NCI-H345 treated with DMSO at 0.1 percent for 48 hours (cell line): ENCODE measurements around the gene PROX2.

Source experiments
- DNase-seq: peaks from one replicate; lab custom pipeline; 2025; ENCODE audit not compliant: unreplicated experiment; lab: John Stamatoyannopoulos, UW

PROX2 gene

GRCh38 chr14:74909911-74910310 lies 34.0 kb upstream of the PROX2 start:
- no peak for DNase-seq

GRCh38 chr14:74909501-74909900 lies 33.6 kb upstream of the PROX2 start:
- no peak for DNase-seq

- DNase-seq = no peak
Observed at GRCh38 chr14:74908861-74909341, 33.0 kb upstream of the PROX2 start.

- DNase-seq = no peak
Observed at GRCh38 chr14:74907744-74908143, 31.8 kb upstream of the PROX2 start.

GRCh38 chr14:74906925-74907521 lies 31.1 kb upstream of the PROX2 start:
- no peak for DNase-seq

GRCh38 chr14:74905595-74906142 lies 29.7 kb upstream of the PROX2 start:
- peak; percentile 8 for DNase-seq

DNA sequence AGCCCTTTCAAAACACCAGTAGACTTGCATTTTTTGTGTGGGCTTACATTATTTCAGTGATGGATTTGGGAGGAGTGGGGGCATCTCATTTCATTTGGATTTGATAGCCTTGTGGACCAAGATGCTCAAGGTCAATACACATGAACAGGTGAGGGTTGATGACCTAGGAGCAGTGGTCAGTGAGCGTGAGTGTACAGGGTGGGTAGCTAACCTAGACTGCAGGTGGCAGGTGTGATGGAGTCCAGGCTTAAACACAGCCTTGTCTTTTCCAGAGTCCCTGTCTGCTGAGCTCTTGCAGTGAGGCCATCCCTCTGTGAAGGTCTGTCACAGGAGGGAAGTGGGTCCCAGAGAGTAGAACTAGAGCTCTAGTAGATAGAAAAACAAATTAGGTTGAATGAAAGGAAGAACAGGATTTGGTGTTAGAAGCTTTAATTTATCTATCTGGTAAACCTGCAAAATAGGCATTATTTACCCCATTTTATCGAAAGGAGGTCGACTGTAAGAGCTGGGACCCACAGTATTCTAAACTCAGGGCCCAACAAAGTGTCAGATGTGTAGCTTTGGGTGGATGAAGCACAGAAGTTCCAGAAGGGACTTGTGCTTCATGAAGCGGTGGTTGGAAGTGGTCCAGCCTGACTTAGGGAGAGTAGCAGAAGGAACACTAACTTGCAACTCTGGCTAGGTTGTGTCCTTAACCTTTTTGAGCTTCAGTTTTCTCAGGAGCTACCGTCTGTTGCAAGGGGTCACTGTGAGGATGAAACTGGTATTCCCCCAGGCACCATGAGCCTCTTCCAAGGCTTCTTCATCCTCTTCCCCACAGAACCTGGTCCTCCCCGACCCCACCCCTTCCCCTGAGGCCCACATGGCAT lies 28.9 kb upstream of the PROX2 start:
- no peak for DNase-seq

DNA sequence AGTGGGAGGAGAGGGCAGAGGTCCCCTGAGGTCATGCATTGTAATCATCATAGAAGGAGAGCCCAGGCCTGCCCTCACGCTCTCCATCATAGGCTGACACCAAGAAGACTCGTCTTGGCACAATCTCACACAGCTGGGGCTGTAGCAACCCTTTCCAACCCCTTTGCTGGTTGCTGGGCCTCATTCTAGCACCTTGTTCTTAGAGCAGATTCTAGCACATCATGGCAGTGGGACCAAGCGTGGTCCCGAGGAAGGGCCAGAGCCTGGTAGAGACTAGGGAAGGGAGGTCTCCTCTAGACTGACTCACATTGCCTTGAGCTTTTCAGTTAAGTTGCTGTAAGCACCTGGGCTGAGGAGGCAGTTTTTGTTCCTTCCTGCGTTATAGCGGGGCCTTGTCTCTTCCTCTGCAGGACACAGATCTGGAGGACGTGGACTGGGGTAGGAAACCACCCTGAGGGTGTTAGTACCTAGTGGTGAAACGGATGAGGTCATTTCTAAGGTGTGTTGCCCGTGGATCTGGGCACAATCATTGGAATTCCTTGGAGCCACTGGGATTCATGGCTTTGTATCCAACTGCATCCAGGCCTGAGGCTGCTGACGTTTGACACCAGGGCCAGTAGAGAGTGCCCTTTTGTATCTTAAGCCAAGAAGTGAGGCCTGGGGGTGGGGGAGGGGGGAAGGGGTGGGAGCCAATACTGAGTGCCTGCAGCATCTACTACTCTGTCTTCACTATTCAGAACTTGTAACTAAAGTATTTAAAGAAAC lies 27.2 kb upstream of the PROX2 start:
- no peak for DNase-seq

DNA sequence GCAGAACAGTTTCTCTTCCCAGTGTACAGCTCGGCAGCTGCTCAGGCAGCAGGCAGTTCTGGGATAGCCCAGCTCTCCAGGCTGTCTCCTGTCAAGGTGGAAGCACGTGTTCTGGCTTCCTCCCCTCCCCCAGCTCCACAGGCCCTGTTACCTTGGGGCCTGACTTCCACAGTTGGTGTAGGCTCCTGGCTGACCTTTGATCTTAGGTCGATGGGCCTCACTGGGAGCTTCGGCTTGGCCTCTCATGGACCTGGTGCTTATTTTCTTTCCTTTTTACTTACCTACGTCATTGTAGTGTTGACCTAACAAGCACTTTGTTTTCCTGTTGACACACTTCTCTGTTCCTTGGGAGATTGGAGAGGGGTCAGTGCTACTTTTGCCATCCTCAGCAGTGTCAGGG lies 22.7 kb upstream of the PROX2 start:
- DNase-seq = no peak

- no peak for DNase-seq
Observed at GRCh38 chr14:74898083-74898482, 22.1 kb upstream of the PROX2 start.

- no peak for DNase-seq
Observed at GRCh38 chr14:74897642-74898041, 21.7 kb upstream of the PROX2 start.

DNA sequence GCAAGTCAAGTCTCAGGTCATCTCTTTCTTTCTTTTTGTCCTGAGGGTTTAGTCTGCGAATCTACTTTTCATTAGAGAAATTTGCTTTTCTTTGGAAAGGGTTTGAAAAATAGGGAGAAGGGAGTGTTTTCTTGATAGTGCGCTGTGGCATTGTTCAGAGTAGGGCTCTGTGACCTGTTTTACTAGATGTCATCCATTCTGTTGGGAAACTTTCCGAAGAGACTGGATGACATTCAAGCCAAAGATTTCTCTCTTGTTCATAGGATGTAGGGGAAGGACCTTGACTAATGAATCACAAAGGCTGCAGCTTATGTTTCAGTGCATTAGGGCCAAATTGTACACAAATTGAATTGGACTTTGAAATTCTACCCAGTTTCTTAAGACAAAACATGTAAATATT lies 20.5 kb upstream of the PROX2 start:
- no peak for DNase-seq

- no peak for DNase-seq
Observed at GRCh38 chr14:74893614-74894091, 17.7 kb upstream of the PROX2 start.

DNA sequence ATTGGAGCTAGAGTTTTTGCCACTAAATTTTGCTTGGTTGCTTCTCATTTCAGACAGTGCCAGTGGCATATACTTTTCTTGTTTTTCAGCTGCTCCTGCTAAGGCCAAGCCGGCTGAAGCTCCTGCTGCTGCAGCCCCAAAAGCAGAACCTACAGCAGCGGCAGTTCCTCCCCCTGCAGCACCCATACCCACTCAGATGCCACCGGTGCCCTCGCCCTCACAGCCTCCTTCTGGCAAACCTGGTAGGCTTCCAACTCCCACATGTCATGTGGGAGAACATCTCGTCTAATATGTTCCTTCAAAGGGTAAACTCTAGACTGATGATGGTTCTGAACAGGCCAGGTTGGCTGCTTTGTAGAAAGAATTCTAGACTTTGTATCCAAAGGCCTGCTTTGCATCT lies 16.8 kb upstream of the PROX2 start:
- no peak for DNase-seq

DNA sequence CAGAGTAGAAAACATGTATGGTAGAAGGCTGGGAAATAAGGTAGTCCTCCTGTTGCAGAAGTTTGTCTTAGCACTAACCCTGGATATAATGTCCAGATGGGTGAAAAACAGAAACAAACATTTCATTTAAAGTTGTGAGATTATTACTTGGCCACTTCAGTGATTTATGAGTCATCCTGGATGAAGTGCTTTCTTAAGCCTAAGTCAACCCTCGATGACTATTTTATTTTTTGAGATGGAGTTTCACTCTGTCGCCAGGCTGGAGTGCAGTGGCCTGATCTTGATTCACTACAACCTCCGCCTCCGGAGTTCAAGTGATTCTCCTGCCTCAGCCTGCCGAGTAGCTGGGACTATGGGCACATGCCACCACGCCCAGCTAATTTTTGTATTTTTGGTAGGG lies 15.9 kb upstream of the PROX2 start:
- no peak for DNase-seq

DNA sequence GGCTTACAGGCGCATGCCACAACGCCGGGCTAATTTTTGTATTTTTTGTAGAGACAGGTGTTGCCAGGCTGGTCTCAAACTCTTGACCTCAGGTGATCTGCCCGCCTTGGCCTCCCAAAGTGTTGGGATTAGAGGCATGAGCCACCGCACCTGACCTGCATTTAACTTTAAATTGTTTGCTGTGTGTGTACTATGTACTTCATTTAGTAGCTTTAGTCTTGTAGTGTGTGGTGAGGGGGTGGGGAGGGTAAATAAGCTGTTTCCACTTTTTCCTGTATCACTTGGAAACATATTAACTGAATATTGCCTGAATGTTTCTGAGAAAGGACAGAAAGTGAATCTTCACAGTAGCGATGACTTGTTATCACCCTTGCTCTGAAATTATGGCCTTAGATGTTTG lies 14.3 kb upstream of the PROX2 start:
- no peak for DNase-seq

DNA sequence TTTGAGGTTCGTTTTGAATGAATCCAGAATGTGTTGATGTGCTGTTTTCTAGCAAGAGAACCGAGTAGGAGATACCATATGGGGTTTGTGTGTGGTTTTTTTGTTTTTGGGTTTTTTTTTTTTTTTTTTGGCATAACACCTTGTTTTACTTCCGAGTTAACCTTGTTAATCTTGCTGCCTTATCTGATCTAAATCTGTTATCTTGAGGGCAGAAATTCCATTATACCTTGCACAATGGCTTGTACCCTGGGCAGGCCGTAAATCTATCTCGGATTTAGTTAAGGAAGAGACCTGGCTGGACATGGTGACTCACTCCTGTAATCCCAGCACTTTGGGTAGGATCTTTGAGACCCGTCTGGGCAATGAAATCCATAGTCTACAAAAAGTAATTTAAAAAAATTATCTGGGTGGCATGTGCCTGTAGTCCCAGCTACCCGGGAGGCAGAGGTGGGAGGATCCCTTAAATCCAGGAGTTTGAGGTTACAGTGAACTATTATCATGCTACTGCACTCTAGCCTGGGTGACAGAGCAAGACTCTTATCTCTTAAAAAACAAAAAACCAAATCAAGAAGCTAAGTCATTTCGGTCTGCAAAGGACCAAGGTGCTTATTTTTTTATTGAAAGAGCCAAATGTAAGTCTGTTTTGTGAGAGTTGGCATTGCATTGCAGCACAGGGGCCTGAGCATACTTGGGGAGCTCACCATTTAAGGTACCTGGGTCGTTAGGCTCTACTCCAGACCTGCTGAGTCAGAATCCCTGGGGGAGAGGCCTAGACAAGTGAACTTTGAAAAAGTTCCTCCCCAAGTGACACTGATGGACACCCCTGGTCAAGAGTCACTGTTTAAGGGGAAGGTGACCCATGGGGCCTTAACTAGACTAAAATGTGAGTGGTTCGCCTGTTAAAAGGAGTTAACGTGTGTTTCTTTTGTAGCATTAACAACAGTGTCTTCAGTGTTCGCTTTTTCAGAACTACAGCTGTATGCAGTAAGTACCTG lies 12.5 kb upstream of the PROX2 start:
- DNase-seq = no peak

GRCh38 chr14:74886001-74886400 lies 10.1 kb upstream of the PROX2 start:
- DNase-seq = no peak

DNA sequence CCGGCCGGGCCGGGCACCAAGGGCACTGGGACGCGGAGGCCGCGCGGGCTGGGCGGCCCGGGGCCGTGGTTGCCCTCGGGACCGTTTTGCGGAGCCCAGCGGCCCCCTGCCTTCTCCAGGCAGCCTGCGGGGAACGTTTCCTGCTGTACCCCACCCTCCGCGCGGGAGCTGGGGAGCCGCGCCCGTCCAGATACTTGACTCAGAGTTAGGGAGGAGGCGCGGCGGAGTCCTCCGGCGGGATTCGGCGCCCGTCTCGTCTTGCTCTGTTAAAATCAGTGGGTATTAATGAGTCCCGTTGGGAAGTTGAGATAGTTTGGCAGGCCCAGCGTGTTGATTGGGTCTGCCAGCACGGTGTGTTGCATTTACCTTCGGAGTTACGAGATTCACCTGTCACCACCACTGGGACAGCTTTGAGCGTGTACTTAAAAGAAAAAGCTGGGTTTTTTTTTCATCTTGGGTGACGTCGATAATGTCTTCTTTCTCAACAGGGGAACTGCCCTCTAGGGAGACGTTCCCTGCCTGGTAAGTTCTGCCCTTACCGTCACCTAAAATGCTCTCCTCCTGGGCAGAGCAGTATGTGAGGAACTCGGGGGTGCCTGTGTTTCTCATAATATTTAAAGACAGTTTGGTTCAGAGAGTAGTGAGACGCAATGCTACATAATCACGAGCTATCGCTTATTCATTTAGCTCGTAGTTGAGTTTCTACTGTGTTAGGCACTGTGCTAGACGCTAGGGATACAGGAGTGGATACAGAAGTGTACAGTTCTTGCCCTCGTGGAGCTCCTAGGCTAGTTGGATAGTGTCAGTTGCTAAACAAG lies 6.4 kb upstream of the PROX2 start:
- DNase-seq = no peak
